GM18526 (cell line): Measurements from ENCODE around the gene KCNQ1.

Source experiments
- POLR2A ChIP-seq: IDR thresholded peaks from 3 replicates; pipeline ENCODE4 v1.6.1; 2011; ENCODE audit not compliant: insufficient read length; ENCODE audit errors: extremely low read depth

KCNQ1 gene

GRCh38 chr11:2406451-2406850 is 38.4 kb upstream of the KCNQ1 start:
- no peak for TF ChIP-seq POLR2A

- TF ChIP-seq POLR2A: no peak
These were observed 37.9 kb upstream of the KCNQ1 start for GRCh38 chr11:2406878-2407410.

GRCh38 chr11:2408671-2409070 is 36.1 kb upstream of the KCNQ1 start:
- TF ChIP-seq POLR2A: no peak

GRCh38 chr11:2409126-2409525 is 35.7 kb upstream of the KCNQ1 start:
- TF ChIP-seq POLR2A: no peak

GRCh38 chr11:2409611-2410468 is 35.0 kb upstream of the KCNQ1 start:
- no peak for TF ChIP-seq POLR2A

- no peak for TF ChIP-seq POLR2A
These were observed 34.2 kb upstream of the KCNQ1 start for GRCh38 chr11:2410616-2411015.

- no peak for TF ChIP-seq POLR2A
These were observed 33.1 kb upstream of the KCNQ1 start for GRCh38 chr11:2411446-2412305.

GRCh38 chr11:2412323-2412722 is 32.5 kb upstream of the KCNQ1 start:
- no peak for TF ChIP-seq POLR2A

GRCh38 chr11:2413742-2414579 is 30.8 kb upstream of the KCNQ1 start:
- TF ChIP-seq POLR2A: no peak

- no peak for TF ChIP-seq POLR2A
These were observed 30.2 kb upstream of the KCNQ1 start for GRCh38 chr11:2414616-2415015.

GRCh38 chr11:2415171-2415570 is 29.6 kb upstream of the KCNQ1 start:
- TF ChIP-seq POLR2A: no peak

GRCh38 chr11:2415601-2416380 is 29.0 kb upstream of the KCNQ1 start:
- TF ChIP-seq POLR2A: no peak

- no peak for TF ChIP-seq POLR2A
These were observed 28.0 kb upstream of the KCNQ1 start for GRCh38 chr11:2416765-2417164.

- TF ChIP-seq POLR2A: no peak
These were observed 26.7 kb upstream of the KCNQ1 start for GRCh38 chr11:2417856-2418692.
